Activated T-cell treated with anti-CD3 and anti-CD28 coated beads, Interleukin-2, amount 50 U/mL, for 1 hour (primary cell): ENCODE measurements around the gene PAFAH1B1.
"Not testable (repeated sequence)": the region's sequence is repeated elsewhere in the genome, so short reads cannot be mapped to it uniquely, and the experiment has no call there.

Experiments
- DNase-seq: peaks from one replicate; pipeline ENCODE4 v3.0.0-alpha.2; 2020

Gene PAFAH1B1

GRCh38 chr17:2594722-2595599 is 1.5 kb downstream of the PAFAH1B1 start:
- no peak for DNase-seq

- DNase-seq, result no peak
These were observed 2.3 kb downstream of the PAFAH1B1 start for GRCh38 chr17:2595716-2596115.

GRCh38 chr17:2598166-2598565 is 4.7 kb downstream of the PAFAH1B1 start:
- DNase-seq, result no peak

- DNase-seq, result no peak
These were observed 9.2 kb downstream of the PAFAH1B1 start for GRCh38 chr17:2602597-2603017.

GRCh38 chr17:2608350-2608913 is 15.0 kb downstream of the PAFAH1B1 start:
- no peak for DNase-seq

GRCh38 chr17:2609091-2609490 is 15.6 kb downstream of the PAFAH1B1 start:
- no peak for DNase-seq

- DNase-seq, result no peak
These were observed 17.0 kb downstream of the PAFAH1B1 start for GRCh38 chr17:2610195-2611175.

- no peak for DNase-seq
These were observed 18.2 kb downstream of the PAFAH1B1 start for GRCh38 chr17:2611627-2612026.

GRCh38 chr17:2612630-2613029 is 19.2 kb downstream of the PAFAH1B1 start:
- no peak for DNase-seq

GRCh38 chr17:2613089-2613808 is 19.8 kb downstream of the PAFAH1B1 start:
- DNase-seq, result no peak

- no peak for DNase-seq
These were observed 22.4 kb downstream of the PAFAH1B1 start for GRCh38 chr17:2615882-2616281.

GRCh38 chr17:2621241-2621640 is 27.8 kb downstream of the PAFAH1B1 start:
- no peak for DNase-seq

- DNase-seq, result not testable (repeated sequence)
These were observed 28.5 kb downstream of the PAFAH1B1 start for GRCh38 chr17:2621951-2622405.

GRCh38 chr17:2622721-2623301 is 29.4 kb downstream of the PAFAH1B1 start:
- DNase-seq, result not testable (repeated sequence)

GRCh38 chr17:2624292-2624731 is 30.9 kb downstream of the PAFAH1B1 start:
- no peak for DNase-seq

- DNase-seq, result not testable (repeated sequence)
These were observed 33.3 kb downstream of the PAFAH1B1 start for GRCh38 chr17:2626626-2627219.

- DNase-seq, result not testable (repeated sequence)
These were observed 35.5 kb downstream of the PAFAH1B1 start for GRCh38 chr17:2628922-2629321.

GRCh38 chr17:2631211-2631610 is 37.8 kb downstream of the PAFAH1B1 start:
- no peak for DNase-seq

- DNase-seq, result no peak
These were observed 41.0 kb downstream of the PAFAH1B1 start for GRCh38 chr17:2634361-2634960.

GRCh38 chr17:2635241-2635640 is 41.8 kb downstream of the PAFAH1B1 start:
- no peak for DNase-seq

- no peak for DNase-seq
These were observed 42.2 kb downstream of the PAFAH1B1 start for GRCh38 chr17:2635675-2636074.
